A673 (cell line): ENCODE measurements around the gene CHAT. TPM values are rescaled to one million over a fixed set of nuclear protein-coding genes. Genes with fewer than 3 reads are reported as not detected.

Source experiments
- BruUV-seq: library from RNA; stranded (reverse); fragments of 400-500 nt; replicated peaks from 2 replicates; lab custom pipeline; 2021; lab: Mats Ljungman, UMichigan
- CTCF ChIA-PET: fragments of 300-600 bp; sonication (Branson Sonifier 250); formaldehyde crosslinking; loops from one replicate; lab custom pipeline; 2022; ENCODE audit warnings: antibody characterized with exemption; lab: Charles Lee
- POLR2A ChIA-PET: fragments of 300-600 bp; sonication (Branson Sonifier 250); formaldehyde crosslinking; loops from one replicate; lab custom pipeline; 2022; ENCODE audit warnings: antibody characterized with exemption; ENCODE audit not compliant: low non-redundant PET; lab: Charles Lee
- DNase-seq: peaks from one replicate; pipeline ENCODE4 v3.0.0-alpha.2; 2015; ENCODE audit warnings: low spot score
- H3K27ac ChIP-seq: fragments of 200-600 bp; sonication (generic); 2 replicates; pipeline ENCODE4 v1.5.1; 2016; ENCODE audit warnings: mixed run types, low read depth, mild to moderate bottlenecking, mixed read lengths, antibody characterized with exemption, low read length; ENCODE audit not compliant: poor library complexity, severe bottlenecking
- H3K27me3 ChIP-seq: fragments of 200-600 bp; sonication (generic); replicated peaks from 2 replicates; pipeline ENCODE4 v1.6.1; 2017; ENCODE audit warnings: mixed run types, low read depth, mild to moderate bottlenecking, mixed read lengths, antibody characterized with exemption, low read length; ENCODE audit not compliant: insufficient read depth, poor library complexity
- H3K36me3 ChIP-seq: fragments of 200-600 bp; sonication (generic); 2 replicates; pipeline ENCODE4 v1.6.1; 2016; ENCODE audit warnings: mixed run types, mild to moderate bottlenecking, mixed read lengths, antibody characterized with exemption, low read length; ENCODE audit not compliant: insufficient read depth, poor library complexity, severe bottlenecking
- H3K4me1 ChIP-seq: fragments of 200-600 bp; sonication (generic); 2 replicates; pipeline ENCODE4 v1.6.1; 2017; ENCODE audit warnings: mixed run types, mild to moderate bottlenecking, mixed read lengths, antibody characterized with exemption, low read length; ENCODE audit not compliant: insufficient read depth, poor library complexity, severe bottlenecking
- H3K4me3 ChIP-seq: fragments of 200-600 bp; sonication (generic); 2 replicates; pipeline ENCODE4 v1.5.1; 2016; ENCODE audit warnings: low read depth, mixed run types, mild to moderate bottlenecking, mixed read lengths, low read length; ENCODE audit not compliant: poor library complexity, severe bottlenecking
- H3K9me3 ChIP-seq: fragments of 200-600 bp; sonication (generic); 2 replicates; pipeline ENCODE4 v1.6.1; 2016; ENCODE audit warnings: mixed run types, low read depth, mild to moderate bottlenecking, mixed read lengths, antibody characterized with exemption, low read length; ENCODE audit not compliant: poor library complexity, severe bottlenecking
- EZH2 ChIP-seq: fragments of 200-600 bp; sonication (generic); IDR thresholded peaks from 2 replicates; pipeline ENCODE4 v1.6.1; 2017; ENCODE audit warnings: borderline replicate concordance, low read depth, mild to moderate bottlenecking, mixed read lengths, antibody characterized with exemption, low read length; ENCODE audit not compliant: poor library complexity, severe bottlenecking
- intact Hi-C: fragments of 100-400 bp; cut with micrococcal nuclease; formaldehyde crosslinking; loops from one replicate; pipeline ENCODE4 v1.10.0; 2022; ENCODE audit not compliant: unreplicated experiment
- total RNA-seq: library from RNA; stranded (reverse); gene quantifications from 2 replicates; pipeline ENCODE4 v1.2.3, GENCODE V29; 2021
- TF ChIP-seq, protein P1 (sequence below): fragments of 300-800, 200-600 bp; sonication (generic); conservative IDR thresholded peaks from 2 replicates; pipeline ENCODE4 v1.5.1; 2017; ENCODE audit warnings: low read depth, mild to moderate bottlenecking, antibody characterized with exemption, low read length, moderate library complexity, mixed read lengths

Gene CHAT
- total RNA-seq, 1 experiment from 2014 or later = 0.56 TPM

DNA sequence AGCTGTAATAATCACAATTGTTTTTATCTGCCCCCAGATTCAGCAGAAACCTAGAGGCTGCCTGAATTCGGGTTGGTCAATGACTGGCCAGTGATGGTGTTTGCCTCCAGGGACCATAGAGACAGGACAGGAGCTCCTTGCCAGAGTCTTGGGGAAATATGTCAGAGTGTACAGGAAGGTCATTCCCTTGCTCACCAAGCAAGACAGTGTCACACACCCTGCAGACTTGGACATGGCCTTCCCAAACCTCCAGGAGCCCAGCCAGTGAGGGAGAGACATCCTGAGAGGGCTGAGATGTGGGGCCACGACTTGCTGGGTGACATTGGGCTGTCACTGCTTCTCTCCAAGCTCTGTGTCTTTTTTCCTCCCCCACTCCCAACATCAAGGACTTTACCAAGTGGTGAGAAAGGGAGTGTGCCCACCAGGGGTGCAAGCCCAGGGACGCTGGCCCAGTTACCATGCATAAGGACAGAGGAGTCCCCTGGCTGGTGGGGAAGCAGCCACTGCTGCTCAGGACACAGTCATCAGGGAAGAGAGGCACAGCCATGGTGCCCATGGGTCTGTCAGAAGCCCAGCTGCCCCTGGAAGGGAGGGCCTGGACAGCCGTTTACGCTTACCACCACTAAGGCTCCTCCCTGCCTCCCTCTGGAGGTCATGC is 40.3 kb downstream of the CHAT start:
- peaks cover 2% of the 10 kb centered on the region for H3K9me3 ChIP-seq
- no peaks in the 10 kb centered on the region for H3K27me3 ChIP-seq
- intact Hi-C loops = no loop called here
- BruUV-seq = no TSS peak
- DNase-seq = no peak
- no peak overlapping the region for H3K27ac ChIP-seq
- H3K4me1 ChIP-seq = peaks cover 4% of the 10 kb centered on the region
- H3K4me3 ChIP-seq = no peak overlapping the region
- ChIA-PET CTCF (no interaction called here), POLR2A (no interaction called here)
- no peak for TF ChIP-seq EZH2
- TF ChIP-seq, protein P1, sequence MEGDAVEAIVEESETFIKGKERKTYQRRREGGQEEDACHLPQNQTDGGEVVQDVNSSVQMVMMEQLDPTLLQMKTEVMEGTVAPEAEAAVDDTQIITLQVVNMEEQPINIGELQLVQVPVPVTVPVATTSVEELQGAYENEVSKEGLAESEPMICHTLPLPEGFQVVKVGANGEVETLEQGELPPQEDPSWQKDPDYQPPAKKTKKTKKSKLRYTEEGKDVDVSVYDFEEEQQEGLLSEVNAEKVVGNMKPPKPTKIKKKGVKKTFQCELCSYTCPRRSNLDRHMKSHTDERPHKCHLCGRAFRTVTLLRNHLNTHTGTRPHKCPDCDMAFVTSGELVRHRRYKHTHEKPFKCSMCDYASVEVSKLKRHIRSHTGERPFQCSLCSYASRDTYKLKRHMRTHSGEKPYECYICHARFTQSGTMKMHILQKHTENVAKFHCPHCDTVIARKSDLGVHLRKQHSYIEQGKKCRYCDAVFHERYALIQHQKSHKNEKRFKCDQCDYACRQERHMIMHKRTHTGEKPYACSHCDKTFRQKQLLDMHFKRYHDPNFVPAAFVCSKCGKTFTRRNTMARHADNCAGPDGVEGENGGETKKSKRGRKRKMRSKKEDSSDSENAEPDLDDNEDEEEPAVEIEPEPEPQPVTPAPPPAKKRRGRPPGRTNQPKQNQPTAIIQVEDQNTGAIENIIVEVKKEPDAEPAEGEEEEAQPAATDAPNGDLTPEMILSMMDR = no peak
- no peaks in the 10 kb centered on the region for H3K36me3 ChIP-seq

DNA sequence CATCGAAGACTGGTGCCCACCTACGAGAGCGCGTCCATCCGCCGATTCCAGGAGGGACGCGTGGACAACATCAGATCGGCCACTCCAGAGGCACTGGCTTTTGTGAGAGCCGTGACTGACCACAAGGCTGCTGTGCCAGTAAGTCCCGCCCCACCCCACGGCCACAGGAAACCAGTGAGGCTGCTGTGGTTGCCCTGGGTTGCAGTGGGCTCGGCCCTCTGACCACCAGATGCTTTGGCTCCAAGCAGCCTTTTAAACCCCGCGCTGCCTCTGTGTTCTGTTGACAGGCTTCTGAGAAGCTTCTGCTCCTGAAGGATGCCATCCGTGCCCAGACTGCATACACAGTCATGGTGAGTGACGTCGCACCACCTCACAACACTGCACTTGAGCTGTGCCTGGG is 41.3 kb downstream of the CHAT start:
- no TSS peak for BruUV-seq
- ChIA-PET CTCF (no interaction called here), POLR2A (no interaction called here)
- no peak for DNase-seq
- H3K4me1 ChIP-seq = no peaks in the 10 kb centered on the region
- H3K36me3 ChIP-seq = no peaks in the 10 kb centered on the region
- H3K9me3 ChIP-seq = peaks cover 5% of the 10 kb centered on the region
- intact Hi-C loops = no loop called here
- no peak overlapping the region for H3K27ac ChIP-seq
- H3K27me3 ChIP-seq = no peaks in the 10 kb centered on the region
- H3K4me3 ChIP-seq = no peak overlapping the region
- TF ChIP-seq, protein P1 = no peak
- TF ChIP-seq EZH2 = no peak

DNA sequence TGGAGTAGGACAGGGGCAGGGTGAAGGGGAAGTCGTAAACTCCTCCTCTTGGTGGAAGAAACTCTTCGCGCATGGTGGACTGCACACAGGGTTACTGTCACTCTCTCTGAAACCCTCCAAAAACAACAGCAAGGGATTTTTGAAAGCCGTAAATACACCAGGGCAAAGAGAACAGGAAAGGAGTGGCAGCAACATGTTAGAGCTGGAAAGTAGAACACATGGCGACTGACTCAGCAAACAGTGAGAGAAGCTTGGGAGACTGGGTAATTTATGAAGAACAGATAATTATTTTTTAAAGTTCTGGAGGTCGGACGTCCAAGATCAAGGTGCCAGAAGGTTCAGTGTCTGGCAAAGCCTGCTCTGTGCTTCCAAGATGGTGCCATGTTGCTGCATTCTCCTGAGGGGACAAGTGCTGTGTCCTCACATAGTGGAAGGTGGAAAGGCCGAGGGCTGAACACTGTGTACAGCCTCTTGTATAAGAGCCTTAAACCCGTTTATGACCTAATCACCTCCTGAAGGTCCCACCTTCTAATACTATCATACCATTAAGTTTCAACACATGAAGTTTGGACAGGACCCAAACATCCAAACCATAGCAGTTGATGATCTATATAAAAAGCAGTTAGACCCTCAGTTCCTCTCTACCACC is 43.1 kb downstream of the CHAT start:
- CTCF ChIA-PET = no interaction called here
- TF ChIP-seq EZH2 = no peak
- TF ChIP-seq, protein P1 = no peak
- Histone ChIP-seq H3K27ac (no peak overlapping the region), H3K4me3 (no peak overlapping the region), H3K36me3 (no peaks in the 10 kb centered on the region), H3K4me1 (no peaks in the 10 kb centered on the region), H3K9me3 (peaks cover 5% of the 10 kb centered on the region), H3K27me3 (no peaks in the 10 kb centered on the region)
- POLR2A ChIA-PET = no interaction called here
- BruUV-seq = no TSS peak
- intact Hi-C loops = no loop called here
- no peak for DNase-seq
